Stimulated activated CD4-positive, alpha-beta T cell treated with anti-CD3 and anti-CD28 coated beads, Interleukin-1b, Interleukin-23, amount 100 ng/mL, for 48 hours (primary cell): Measurements from ENCODE around the gene LSM11.

ENCODE experiments used
- DNase-seq: peaks from one replicate; pipeline ENCODE4 v3.0.0-alpha.2; 2020

The LSM11 gene

DNA sequence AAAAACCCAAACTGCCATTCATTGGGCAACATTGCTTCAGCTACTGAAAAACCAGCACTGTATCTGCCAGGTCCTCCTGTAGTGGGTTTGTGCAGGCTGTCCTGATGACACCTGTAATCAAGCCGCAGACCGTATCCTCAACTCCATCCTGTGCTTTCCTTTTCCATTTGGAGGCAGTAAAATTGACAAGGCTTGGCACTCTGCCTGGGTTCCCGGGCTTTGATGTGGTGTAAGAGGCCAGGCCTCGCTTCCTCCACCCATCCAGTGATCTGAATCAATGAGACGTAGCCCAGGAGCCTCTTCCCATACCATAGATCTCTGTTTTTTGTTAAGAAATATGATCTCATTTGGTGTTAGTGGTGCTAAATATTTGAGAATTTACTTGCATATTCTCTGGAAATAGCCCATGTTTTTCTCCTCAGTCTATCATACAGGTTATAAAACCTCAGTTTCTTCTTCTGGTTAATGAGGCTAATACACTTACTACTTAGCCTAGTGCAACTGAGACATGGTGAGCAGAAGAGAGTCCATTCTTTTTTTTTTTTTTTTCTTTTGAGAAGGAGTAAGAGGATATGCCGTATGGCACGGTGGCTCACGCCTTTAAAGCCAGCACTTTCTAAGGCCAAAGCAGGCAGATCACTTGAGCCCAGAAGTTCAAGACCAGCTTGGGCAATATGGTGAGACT lies 34.8 kb downstream of the LSM11 start:
- no peak for DNase-seq

DNA sequence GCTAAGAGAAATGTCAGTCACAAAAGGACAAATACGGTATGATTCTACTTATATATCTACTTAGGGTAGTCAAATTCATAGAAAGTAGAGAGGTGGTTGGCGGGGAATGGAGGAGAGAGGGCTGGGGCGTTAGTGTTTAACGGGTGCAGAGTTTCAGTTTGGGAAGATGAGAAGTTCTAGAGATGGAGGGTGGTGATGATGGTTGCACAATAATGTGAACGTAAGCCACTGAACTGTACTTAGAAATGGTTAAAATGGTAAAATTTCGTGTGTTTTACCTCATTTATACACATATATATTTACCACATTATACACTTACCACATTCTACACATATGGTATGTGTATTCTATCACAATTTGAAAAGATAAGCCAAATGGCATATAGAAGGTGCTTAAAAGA lies 35.7 kb downstream of the LSM11 start:
- DNase-seq, result no peak

GRCh38 chr5:157785801-157786200 lies 42.3 kb downstream of the LSM11 start:
- DNase-seq, result no peak

DNA sequence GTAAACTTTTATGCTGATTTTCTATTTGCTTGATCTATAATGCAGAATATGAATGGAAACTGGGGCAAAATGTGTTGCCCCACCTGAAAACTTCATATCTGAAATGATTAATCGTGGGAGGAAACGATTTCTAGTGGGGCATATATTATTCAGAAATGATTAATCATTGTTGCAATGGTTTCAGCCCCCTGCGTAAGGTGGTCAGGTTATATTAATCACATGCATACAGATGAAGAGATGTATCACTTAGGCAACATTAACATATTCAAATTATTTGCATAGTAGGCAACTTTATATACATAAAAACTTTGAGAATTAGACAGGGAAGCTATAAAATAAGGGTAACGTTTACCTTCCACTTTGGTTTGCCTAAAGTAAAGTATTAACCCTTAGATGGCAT lies 49.8 kb downstream of the LSM11 start:
- no peak for DNase-seq

DNA sequence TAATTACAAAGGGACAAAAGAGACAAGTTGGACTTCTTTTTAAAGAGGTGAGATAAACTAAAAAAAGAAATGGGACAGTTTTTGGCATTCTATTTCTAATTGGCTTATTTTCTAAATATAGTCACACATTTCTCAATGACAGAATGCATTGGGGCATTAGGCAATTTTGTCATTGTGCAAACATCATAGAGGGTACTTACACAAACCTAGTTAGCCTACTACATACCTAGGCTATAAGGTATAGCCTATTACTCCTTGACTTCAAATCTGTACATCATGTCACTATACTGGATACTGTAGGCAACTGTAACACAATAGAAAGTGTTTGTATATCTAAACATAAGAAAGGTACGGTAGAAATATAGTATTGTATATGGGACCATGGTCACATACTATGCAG lies 56.1 kb downstream of the LSM11 start:
- DNase-seq, result no peak

- no peak for DNase-seq
Measured at GRCh38 chr5:157800137-157800536, 56.6 kb downstream of the LSM11 start.

DNA sequence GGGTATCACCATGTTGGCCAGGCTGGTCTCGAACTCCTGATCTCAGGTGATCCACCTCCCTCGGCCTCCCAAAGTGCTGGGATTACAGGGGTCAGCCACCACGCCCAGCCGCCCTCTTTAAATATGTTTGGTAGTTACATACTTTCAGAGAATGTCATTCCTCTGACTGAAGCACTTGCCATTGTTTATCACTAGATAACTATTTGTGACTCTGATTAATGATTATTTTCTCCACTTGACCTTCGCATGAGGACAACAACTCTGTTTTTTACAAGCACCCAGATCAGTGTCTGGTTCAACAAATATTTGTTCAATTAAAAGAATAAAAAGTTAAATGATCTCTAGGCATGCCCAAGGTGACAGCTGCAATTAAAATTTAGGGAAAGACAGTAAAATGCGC lies 59.2 kb downstream of the LSM11 start:
- DNase-seq, result no peak

DNA sequence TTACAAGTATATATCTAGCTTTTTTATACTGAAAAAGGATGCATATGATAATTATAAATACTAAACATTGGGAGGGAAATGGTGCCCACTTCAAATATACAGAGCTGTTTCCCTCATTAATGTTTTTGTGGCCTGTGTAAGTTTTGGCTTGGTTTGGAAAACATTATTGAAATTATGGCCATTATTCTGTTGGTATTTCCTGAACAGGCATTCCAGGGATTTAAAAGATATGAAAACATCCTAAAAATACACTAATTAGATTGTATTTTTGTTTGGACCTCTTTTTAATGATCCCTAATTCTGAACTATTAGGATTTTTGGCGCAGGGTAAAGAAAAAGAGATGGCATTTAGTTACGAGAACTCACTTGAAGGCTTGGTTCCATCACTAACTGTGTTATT lies 64.5 kb downstream of the LSM11 start:
- DNase-seq, result no peak
